Esophagus squamous epithelium (tissue), 4 donors: Measurements from ENCODE around the gene TNIK.

ENCODE experiments used
- CTCF ChIP-seq, 6 experiments: fragments of 450-650 bp in 4 of 6; fragments of 200-600 bp in 2 of 6; sonication (generic) in 2 of 6; IDR thresholded peaks; one replicate each; pipeline ENCODE4 v1.5.1; 2016 to 2019; ENCODE audit warnings: antibody characterized with exemption in 6 of 6, mild to moderate bottlenecking in 4 of 6, moderate library complexity in 4 of 6
- POLR2A ChIP-seq, 4 donors: fragments of 450-650 bp; IDR thresholded peaks; one replicate each; pipeline ENCODE4 v1.6.1; 2017; ENCODE audit warnings: antibody characterized with exemption in 4 of 4, mild to moderate bottlenecking in 4 of 4, moderate library complexity in 3 of 4

- TF ChIP-seq CTCF (IDR thresholded peaks at IDR 0.05) = no peak
- no peak for TF ChIP-seq POLR2A (IDR thresholded peaks at IDR 0.05)
Observed at GRCh38 chr3:171156401-171157010, 303.7 kb downstream of the TNIK start.
